CD4-positive, alpha-beta memory T cell (primary cell): ENCODE measurements around the gene PELO. TPM values are rescaled to one million over a fixed set of nuclear protein-coding genes. Genes with fewer than 3 reads are reported as not detected.
A peak's percentile ranks its signal among the peaks of the same experiment; 100 is the strongest.
"Not testable (repeated sequence)": the region's sequence is repeated elsewhere in the genome, so short reads cannot be mapped to it uniquely, and the experiment has no call there.

Experiments used
- CTCF ChIA-PET: fragments of 350-600 bp; sonication (Branson Sonifier 250); formaldehyde crosslinking; loops from one replicate; lab custom pipeline; 2021; ENCODE audit warnings: inconsistent platforms; ENCODE audit not compliant: partially characterized antibody; lab: Charles Lee
- POLR2A ChIA-PET: fragments of 350-600 bp; sonication (Branson Sonifier 250); formaldehyde crosslinking; loops from one replicate; lab custom pipeline; 2021; ENCODE audit not compliant: partially characterized antibody; lab: Charles Lee
- DNase-seq, 5 donors: peaks; one replicate each; pipeline versions ENCODE4 v3.0.0 to v3.0.0-alpha.2; 2020 to 2022; ENCODE audit warnings: mixed read lengths in 1 of 5
- H3K27ac ChIP-seq: one replicate; pipeline ENCODE4 v1.7.0; 2013; ENCODE audit warnings: low read depth, low read length
- H3K27me3 ChIP-seq: 2 replicates; pipeline ENCODE4 v1.7.0; 2013; ENCODE audit warnings: mild to moderate bottlenecking, low read length, moderate library complexity; ENCODE audit not compliant: insufficient read depth
- H3K36me3 ChIP-seq: 2 replicates; pipeline ENCODE4 v1.7.0; 2013; ENCODE audit warnings: mild to moderate bottlenecking, low read length, moderate library complexity; ENCODE audit not compliant: insufficient read depth
- H3K4me1 ChIP-seq: 2 replicates; pipeline ENCODE4 v1.7.0; 2013; ENCODE audit warnings: mild to moderate bottlenecking, low read length, moderate library complexity; ENCODE audit not compliant: insufficient read depth
- H3K4me3 ChIP-seq, 2 donors: one replicate each; pipeline ENCODE4 v1.7.0; 2013; ENCODE audit warnings: low read length in 2 of 2, mild to moderate bottlenecking in 1 of 2
- H3K9me3 ChIP-seq, 2 donors: one replicate each; pipeline ENCODE4 v1.7.0; 2013; ENCODE audit warnings: low read length in 2 of 2, control low read depth in 1 of 2; ENCODE audit not compliant: control insufficient read depth in 1 of 2
- H3K27ac Mint-ChIP-seq, 7 donors: one replicate each; pipeline ENCODE4 v1.8.0; 2020 to 2021; ENCODE audit warnings: mixed read lengths in 7 of 7, mild to moderate bottlenecking in 6 of 7, inconsistent platforms in 3 of 7, moderate library complexity in 3 of 7
- H3K27me3 Mint-ChIP-seq, 2 donors: one replicate each; pipeline ENCODE4 v1.8.0; 2020 to 2021; ENCODE audit warnings: mixed read lengths in 2 of 2
- H3K36me3 Mint-ChIP-seq, 2 donors: one replicate each; pipeline ENCODE4 v1.8.0; 2020 to 2021; ENCODE audit warnings: mixed read lengths in 2 of 2, inconsistent platforms in 1 of 2, mild to moderate bottlenecking in 1 of 2
- H3K4me1 Mint-ChIP-seq, 4 donors: one replicate each; pipeline ENCODE4 v1.8.0; 2020 to 2021; ENCODE audit warnings: mixed read lengths in 4 of 4, mild to moderate bottlenecking in 1 of 4
- H3K4me3 Mint-ChIP-seq, 8 donors: one replicate each; pipeline ENCODE4 v1.8.0; 2020 to 2021; ENCODE audit warnings: mixed read lengths in 8 of 8, mild to moderate bottlenecking in 7 of 8, moderate library complexity in 6 of 8, inconsistent platforms in 3 of 8
- H3K9me3 Mint-ChIP-seq, 8 donors: one replicate each; pipeline ENCODE4 v1.8.0; 2020 to 2021; ENCODE audit warnings: mixed read lengths in 8 of 8, mild to moderate bottlenecking in 5 of 8, inconsistent platforms in 3 of 8, moderate library complexity in 1 of 8
- intact Hi-C: fragments of 100-400 bp; cut with micrococcal nuclease; formaldehyde crosslinking; loops from one replicate; pipeline ENCODE4 v1.15.1; 2023
- polyA plus RNA-seq, 2 donors: library from polyadenylated mRNA; unstranded; fragments of 300-500 nt; fragmentation: Illumina TruSeq; gene quantifications; one replicate each; pipeline ENCODE4 v1.2.3, GENCODE V29; 2021
- total RNA-seq, 2 experiments: library from RNA; stranded (reverse); gene quantifications; one replicate each; pipeline ENCODE4 v1.2.3, GENCODE V29; 2021

The PELO gene
- total and polyA plus RNA-seq, 4 experiments from 2014 or later: 5.7 to 12.4 (median 10.1) TPM

GRCh38 chr5:52744867-52745458 is 42.8 kb upstream of the PELO start:
- not testable (repeated sequence) for H3K27ac ChIP-seq, DNase-seq, H3K9me3 Mint-ChIP-seq, H3K4me3 ChIP-seq, H3K9me3 ChIP-seq, H3K27me3 Mint-ChIP-seq, H3K36me3 ChIP-seq, H3K27me3 ChIP-seq, H3K36me3 Mint-ChIP-seq
- Mint-ChIP-seq H3K27ac (peak overlapping the region; percentile 3 to 97 (median 83)), H3K4me1 (peaks cover 40 to 66% (median 49%) of the 10 kb centered on the region in 4 donors), H3K4me3 (peak overlapping the region in 3 of 8 donors; percentile 55 to 64 (median 62))
- POLR2A ChIA-PET: interaction anchor here (1.3 to 2.3 kb wide), 2 partner anchors 30 to 35 kb away, joined by 3 to 20 read pairs; no protein-coding TSS in a partner anchor
- CTCF ChIA-PET: interaction anchor here (0.9 to 2.7 kb wide), 4 partner anchors 10 to 52 kb away, joined by 3 to 8 read pairs (median 4); partner anchors contain the start of genes ITGA1 and PELO
- peaks cover 45% of the 10 kb centered on the region for H3K4me1 ChIP-seq
- intact Hi-C loops: loop anchor here (1.0 to 5.0 kb wide), 2 partner anchors 20 to 42 kb away; partner anchors contain the start of genes ITGA1 and PELO

DNA sequence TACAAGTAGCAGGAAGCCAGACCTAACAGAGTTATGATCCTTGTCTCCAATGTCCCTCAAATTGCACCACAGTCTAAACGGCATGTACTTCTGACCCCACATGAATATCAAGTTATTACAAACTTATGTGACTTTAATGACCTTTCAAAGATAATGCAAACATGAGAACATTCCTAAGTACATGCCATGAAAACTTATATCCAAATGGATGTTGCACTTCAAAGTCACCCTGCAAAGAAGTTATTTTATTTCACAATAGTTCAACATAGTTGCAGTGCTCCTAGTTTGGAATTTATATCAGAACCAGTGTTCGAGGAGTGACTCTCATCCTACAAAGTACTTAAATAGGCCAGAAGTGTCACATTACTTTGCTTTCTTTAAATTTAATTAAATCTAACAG is 41.2 kb upstream of the PELO start:
- no peaks in the 10 kb centered on the region for H3K9me3 ChIP-seq
- H3K4me1 Mint-ChIP-seq: peaks cover 38 to 62% (median 46%) of the 10 kb centered on the region in 4 donors
- H3K27ac Mint-ChIP-seq: peak overlapping the region in 2 of 7 donors; percentile 32 to 34
- intact Hi-C loops: no loop called here
- H3K4me1 ChIP-seq: peaks cover 45% of the 10 kb centered on the region
- no peak for DNase-seq
- H3K9me3 Mint-ChIP-seq: no peaks in the 10 kb centered on the region
- H3K27ac ChIP-seq: no peak overlapping the region
- H3K4me3 ChIP-seq: no peak overlapping the region
- CTCF ChIA-PET: interaction anchor here (1.5 kb wide), 1 partner anchor 8 kb away, joined by 5 read pairs; no protein-coding TSS in a partner anchor
- no peaks in the 10 kb centered on the region for H3K36me3 Mint-ChIP-seq
- H3K27me3 ChIP-seq: no peaks in the 10 kb centered on the region
- H3K27me3 Mint-ChIP-seq: no peaks in the 10 kb centered on the region
- H3K36me3 ChIP-seq: no peaks in the 10 kb centered on the region
- no peak overlapping the region for H3K4me3 Mint-ChIP-seq
- POLR2A ChIA-PET: no interaction called here

GRCh38 chr5:52748590-52748989 is 39.1 kb upstream of the PELO start:
- DNase-seq: no peak
- ChIA-PET CTCF (no interaction called here), POLR2A (no interaction called here)
- Histone ChIP-seq H3K4me1 (peaks cover 27% of the 10 kb centered on the region), H3K36me3 (no peaks in the 10 kb centered on the region), H3K27me3 (no peaks in the 10 kb centered on the region), H3K4me3 (no peak overlapping the region), H3K27ac (no peak overlapping the region), H3K9me3 (no peaks in the 10 kb centered on the region)
- Mint-ChIP-seq H3K27me3 (no peaks in the 10 kb centered on the region), H3K9me3 (no peaks in the 10 kb centered on the region), H3K4me3 (peak overlapping the region in 1 of 8 donors; percentile 39), H3K4me1 (peaks cover 25 to 41% (median 34%) of the 10 kb centered on the region in 4 donors), H3K36me3 (no peaks in the 10 kb centered on the region), H3K27ac (no peak overlapping the region)
- intact Hi-C loops: no loop called here

DNA sequence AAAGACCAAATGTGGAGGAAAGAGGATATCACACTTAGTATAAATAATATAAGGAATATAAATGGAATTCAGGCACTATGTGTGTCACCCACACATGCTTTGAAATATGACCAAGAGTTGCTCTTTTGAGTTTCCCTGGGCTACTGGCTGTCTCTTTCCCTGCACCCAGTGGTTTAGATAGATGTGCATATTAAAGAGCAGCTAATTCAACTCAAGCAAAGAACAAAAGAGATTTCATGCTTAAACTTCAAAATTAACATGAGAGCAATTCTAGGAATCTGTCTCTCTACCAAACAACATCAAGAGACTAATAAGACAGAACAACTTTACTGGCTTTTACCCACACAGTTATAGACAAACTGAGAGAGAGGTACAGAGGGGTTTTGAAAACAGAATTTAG is 38.0 kb upstream of the PELO start:
- no peak for DNase-seq
- ChIA-PET CTCF (no interaction called here), POLR2A (no interaction called here)
- intact Hi-C loops: no loop called here
- Histone ChIP-seq H3K9me3 (no peaks in the 10 kb centered on the region), H3K27me3 (no peaks in the 10 kb centered on the region), H3K4me3 (no peak overlapping the region), H3K4me1 (peaks cover 16% of the 10 kb centered on the region), H3K36me3 (no peaks in the 10 kb centered on the region), H3K27ac (no peak overlapping the region)
- peaks cover 18 to 32% (median 25%) of the 10 kb centered on the region in 4 donors for H3K4me1 Mint-ChIP-seq
- no peaks in the 10 kb centered on the region for H3K27me3 Mint-ChIP-seq
- H3K27ac Mint-ChIP-seq: no peak overlapping the region
- no peaks in the 10 kb centered on the region for H3K36me3 Mint-ChIP-seq
- H3K4me3 Mint-ChIP-seq: no peak overlapping the region
- peaks cover 0 to 2% (median 0%) of the 10 kb centered on the region in 8 donors for H3K9me3 Mint-ChIP-seq

GRCh38 chr5:52751137-52751536 is 36.6 kb upstream of the PELO start:
- H3K9me3 Mint-ChIP-seq: peaks cover 0 to 2% (median 0%) of the 10 kb centered on the region in 8 donors
- no peaks in the 10 kb centered on the region for H3K36me3 Mint-ChIP-seq
- Histone ChIP-seq H3K36me3 (no peaks in the 10 kb centered on the region), H3K4me3 (no peak overlapping the region), H3K4me1 (peaks cover 1% of the 10 kb centered on the region), H3K27ac (no peak overlapping the region), H3K9me3 (no peaks in the 10 kb centered on the region), H3K27me3 (no peaks in the 10 kb centered on the region)
- ChIA-PET CTCF (no interaction called here), POLR2A (interaction anchor here (1.2 kb wide), 1 partner anchor 48 kb away, joined by 3 read pairs; no protein-coding TSS in a partner anchor)
- no peak for DNase-seq
- H3K4me3 Mint-ChIP-seq: no peak overlapping the region
- H3K4me1 Mint-ChIP-seq: peaks cover 5 to 18% (median 13%) of the 10 kb centered on the region in 4 donors
- H3K27ac Mint-ChIP-seq: no peak overlapping the region
- intact Hi-C loops: no loop called here
- no peaks in the 10 kb centered on the region for H3K27me3 Mint-ChIP-seq

DNA sequence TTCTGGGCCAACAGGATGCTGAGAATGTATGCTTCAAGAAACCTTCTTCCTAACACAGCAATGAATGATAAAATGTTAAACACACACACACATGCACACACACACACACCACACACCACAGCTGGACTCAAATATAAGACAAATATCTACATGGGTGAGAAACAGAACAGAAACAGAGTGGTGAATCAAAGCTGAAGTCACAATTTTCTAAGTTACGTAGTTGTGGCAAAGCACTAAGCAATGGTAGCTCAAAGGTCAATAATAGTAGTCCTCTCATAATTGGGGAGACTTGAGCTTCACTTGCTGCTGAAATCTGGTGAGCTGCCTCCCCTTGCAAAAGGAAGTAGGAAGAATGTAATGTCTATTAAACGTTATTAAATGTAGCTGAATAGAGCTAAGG is 33.7 kb upstream of the PELO start:
- CTCF ChIA-PET: interaction anchor here (0.9 to 2.0 kb wide), 6 partner anchors 8 to 162 kb away, joined by 4 to 5 read pairs (median 4); no protein-coding TSS in a partner anchor
- intact Hi-C loops: no loop called here
- H3K9me3 Mint-ChIP-seq: peaks cover 0 to 2% (median 0%) of the 10 kb centered on the region in 8 donors

GRCh38 chr5:52757527-52757926 is 30.2 kb upstream of the PELO start:
- Mint-ChIP-seq H3K4me3 (no peak overlapping the region), H3K27ac (no peak overlapping the region), H3K9me3 (peaks cover 0 to 2% (median 0%) of the 10 kb centered on the region in 8 donors), H3K4me1 (peaks cover 0 to 5% (median 1%) of the 10 kb centered on the region in 4 donors), H3K36me3 (no peaks in the 10 kb centered on the region), H3K27me3 (no peaks in the 10 kb centered on the region)
- Histone ChIP-seq H3K27ac (no peak overlapping the region), H3K4me1 (no peaks in the 10 kb centered on the region), H3K4me3 (no peak overlapping the region), H3K27me3 (no peaks in the 10 kb centered on the region), H3K9me3 (no peaks in the 10 kb centered on the region), H3K36me3 (no peaks in the 10 kb centered on the region)
- intact Hi-C loops: no loop called here
- no peak for DNase-seq
- ChIA-PET POLR2A (interaction anchor here (1.6 kb wide), 1 partner anchor 32 kb away, joined by 4 read pairs; no protein-coding TSS in a partner anchor), CTCF (interaction anchor here (1.1 kb wide), 1 partner anchor 63 kb away, joined by 4 read pairs; no protein-coding TSS in a partner anchor)

More for the DNA sequence above, 33.7 kb upstream of the PELO start:
- Mint-ChIP-seq H3K36me3 (no peaks in the 10 kb centered on the region), H3K4me3 (no peak overlapping the region), H3K27me3 (no peaks in the 10 kb centered on the region), H3K27ac (no peak overlapping the region), H3K4me1 (peaks cover 2 to 7% (median 6%) of the 10 kb centered on the region in 4 donors)
- Histone ChIP-seq H3K27me3 (no peaks in the 10 kb centered on the region), H3K27ac (no peak overlapping the region), H3K4me3 (no peak overlapping the region), H3K4me1 (no peaks in the 10 kb centered on the region), H3K36me3 (no peaks in the 10 kb centered on the region), H3K9me3 (no peaks in the 10 kb centered on the region)
- POLR2A ChIA-PET: interaction anchor here (1.0 to 2.0 kb wide), 2 partner anchors 15 to 29 kb away, joined by 3 to 7 read pairs; no protein-coding TSS in a partner anchor
- no peak for DNase-seq
